Sigmoid colon (tissue), 7 donors: ENCODE results near the gene PTPRD. TPM values are rescaled to one million over a fixed set of nuclear protein-coding genes. Genes with fewer than 3 reads are reported as not detected.

Source experiments
- DNase-seq: peaks from one replicate; pipeline ENCODE4 v3.0.0-alpha.2; 2019
- H3K27ac ChIP-seq, 4 donors: fragments of 200-600 bp; sonication (generic); one replicate each; pipeline ENCODE4 v1.5.1; 2016 to 2019; ENCODE audit warnings: mild to moderate bottlenecking in 1 of 4
- H3K27me3 ChIP-seq, 3 donors: fragments of 200-600 bp; sonication (generic); one replicate each; pipeline ENCODE4 v1.5.1; 2019; ENCODE audit warnings: mild to moderate bottlenecking in 1 of 3
- H3K36me3 ChIP-seq, 4 donors: fragments of 200-600 bp; sonication (generic); one replicate each; pipeline ENCODE4 v1.5.1; 2016 to 2019
- H3K4me1 ChIP-seq, 4 donors: fragments of 200-600 bp; sonication (generic); one replicate each; pipeline ENCODE4 v1.5.1; 2017 to 2019
- H3K4me3 ChIP-seq, 4 donors: fragments of 200-600 bp; sonication (generic); one replicate each; pipeline ENCODE4 v1.5.1; 2017 to 2019; ENCODE audit warnings: mild to moderate bottlenecking in 2 of 4, moderate library complexity in 1 of 4
- H3K9me3 ChIP-seq, 4 donors: fragments of 200-600 bp in 3 of 4; sonication (generic) in 3 of 4; one replicate each; pipeline versions ENCODE4 v1.5.1 to v1.6.1; 2013 to 2019
- CTCF ChIP-seq, 4 experiments: fragments of 450-650 bp in 3 of 4; fragments of 200-600 bp in 1 of 4; IDR thresholded peaks; one replicate each; pipeline ENCODE4 v1.5.1; 2016 to 2019; ENCODE audit warnings: antibody characterized with exemption in 4 of 4, mild to moderate bottlenecking in 3 of 4, moderate library complexity in 2 of 4
- EP300 ChIP-seq, 4 donors: sonication (generic); formaldehyde crosslinking; IDR thresholded peaks; one replicate each; pipeline ENCODE4 v1.6.1; 2017; ENCODE audit warnings: antibody characterized with exemption in 4 of 4
- POLR2A ChIP-seq, 2 donors: fragments of 450-650 bp; IDR thresholded peaks; one replicate each; pipeline ENCODE4 v1.6.1; 2016; ENCODE audit warnings: antibody characterized with exemption in 2 of 2, mild to moderate bottlenecking in 2 of 2, moderate library complexity in 2 of 2
- POLR2AphosphoS5 ChIP-seq, 4 donors: sonication (generic); formaldehyde crosslinking; IDR thresholded peaks; one replicate each; pipeline ENCODE4 v1.6.1; 2017; ENCODE audit warnings: antibody characterized with exemption in 4 of 4
- WGBS, 2 donors: extraction: QIAGEN DNeasy Blood & Tissue Kit; methylation state at CpG; one replicate each; pipeline ENCODE4 v1.1.7; 2013; 5-methylcytosine and 5-hydroxymethylcytosine counted together
- intact Hi-C: fragments of 100-400 bp; cut with DNase I; formaldehyde crosslinking; loops from one replicate; pipeline ENCODE4 v1.15.1; 2023
- polyA plus RNA-seq, 3 donors: library from polyadenylated mRNA; stranded (reverse); fragments of 200-250 nt; gene quantifications; one replicate each; pipeline ENCODE4 v1.2.3, GENCODE V29; 2013
- total RNA-seq, 4 donors: library from RNA; depleted of rRNA; stranded (reverse); fragments of >200 nt; gene quantifications; one replicate each; pipeline ENCODE4 v1.1.0, GENCODE V29; 2016
- donor health status: healthy with polysubstance abuse.
- donor health status: Bipolar disorder and iron deficiency.
- donor health status: healthy.

Gene PTPRD
- total and polyA plus RNA-seq, 7 donors: 1.2 to 18.3 (median 6.3) TPM

DNA sequence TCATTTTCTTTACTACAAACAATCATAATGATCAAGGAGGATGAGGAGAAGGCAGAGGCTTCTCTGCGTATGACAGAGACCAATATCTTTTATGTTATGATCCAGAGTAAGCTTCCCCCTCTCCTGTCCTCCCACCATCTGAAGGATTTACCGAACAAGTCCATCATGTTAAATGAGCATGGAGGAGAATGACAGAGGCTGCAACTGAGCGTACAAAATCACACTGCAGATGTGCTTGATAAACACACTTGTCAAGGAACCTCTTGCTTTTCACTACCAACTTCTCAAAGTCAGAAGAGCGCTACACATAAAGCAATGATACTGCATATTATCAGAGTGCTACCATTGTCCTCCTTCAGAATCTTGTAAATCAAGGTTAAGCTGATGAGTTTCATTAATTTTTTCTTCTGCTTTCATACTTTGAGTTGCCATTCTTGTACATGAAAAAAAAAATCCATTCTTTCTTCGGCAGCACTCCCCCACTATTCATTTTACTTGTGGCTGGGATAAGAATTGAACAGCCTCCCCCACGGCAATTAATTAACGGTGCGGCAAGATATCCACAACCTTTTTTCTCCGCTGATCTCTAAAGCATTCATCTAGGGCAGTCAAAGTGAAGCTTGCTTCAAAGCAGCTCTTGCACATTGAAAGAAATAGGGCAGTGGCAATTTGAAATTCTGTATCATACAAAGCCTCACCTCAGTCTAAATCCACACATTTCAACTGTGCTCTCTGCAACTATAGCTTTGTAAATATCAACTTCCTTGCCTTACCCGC, 2139.4 kb downstream of the PTPRD start:
- H3K4me3 ChIP-seq: no peak overlapping the region
- WGBS, 2 donors: 93 to 97% methylated on average over 10 of the region's 10 CpGs
- H3K27me3 ChIP-seq: no peaks in the 10 kb centered on the region
- no peaks in the 10 kb centered on the region for H3K9me3 ChIP-seq
- TF ChIP-seq POLR2AphosphoS5 (IDR thresholded peaks at IDR 0.05): no peak
- no peak for TF ChIP-seq POLR2A (IDR thresholded peaks at IDR 0.05)
- no peak for TF ChIP-seq EP300 (IDR thresholded peaks at IDR 0.05)
- TF ChIP-seq CTCF (IDR thresholded peaks at IDR 0.05): no peak
- no peaks in the 10 kb centered on the region for H3K36me3 ChIP-seq
- H3K4me1 ChIP-seq: no peaks in the 10 kb centered on the region
- DNase-seq: no peak
- H3K27ac ChIP-seq: no peak overlapping the region
- intact Hi-C loops: no loop called here

DNA sequence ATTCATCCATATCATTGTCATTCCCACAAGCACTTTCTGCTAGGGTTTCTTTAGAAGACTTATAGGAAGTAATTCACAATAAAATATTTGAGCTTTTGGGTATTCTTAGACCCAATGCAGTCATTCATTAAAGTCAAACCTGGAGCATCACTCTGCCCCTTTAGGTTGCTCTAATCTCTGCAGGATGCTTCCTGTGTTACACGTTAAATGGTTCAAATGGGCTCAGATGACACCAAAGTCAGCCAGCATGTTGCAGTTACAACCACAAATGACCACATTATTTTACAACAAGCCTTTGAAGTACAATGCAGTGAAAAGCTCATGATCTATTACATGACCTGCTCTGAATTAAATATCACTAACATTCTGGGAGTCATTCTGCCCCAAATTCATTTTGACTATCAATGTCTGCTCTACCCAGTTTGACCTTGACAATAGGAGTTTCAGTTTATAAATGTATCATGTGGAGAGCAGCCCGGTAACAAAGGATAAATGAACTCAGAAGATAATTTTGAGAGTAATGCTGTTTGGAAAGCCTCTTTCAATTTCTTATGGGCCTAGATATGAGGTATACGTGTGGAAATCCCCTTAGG, 2144.7 kb downstream of the PTPRD start:
- Histone ChIP-seq H3K27me3 (no peaks in the 10 kb centered on the region), H3K36me3 (no peaks in the 10 kb centered on the region), H3K27ac (no peak overlapping the region), H3K4me1 (no peaks in the 10 kb centered on the region), H3K9me3 (no peaks in the 10 kb centered on the region), H3K4me3 (no peak overlapping the region)
- DNase-seq: no peak
- 63 to 84% methylated on average over 3 of the region's 3 CpGs for WGBS, 2 donors
- intact Hi-C loops: no loop called here
- TF ChIP-seq CTCF (IDR thresholded peaks at IDR 0.05) (no peak), EP300 (IDR thresholded peaks at IDR 0.05) (no peak)

DNA sequence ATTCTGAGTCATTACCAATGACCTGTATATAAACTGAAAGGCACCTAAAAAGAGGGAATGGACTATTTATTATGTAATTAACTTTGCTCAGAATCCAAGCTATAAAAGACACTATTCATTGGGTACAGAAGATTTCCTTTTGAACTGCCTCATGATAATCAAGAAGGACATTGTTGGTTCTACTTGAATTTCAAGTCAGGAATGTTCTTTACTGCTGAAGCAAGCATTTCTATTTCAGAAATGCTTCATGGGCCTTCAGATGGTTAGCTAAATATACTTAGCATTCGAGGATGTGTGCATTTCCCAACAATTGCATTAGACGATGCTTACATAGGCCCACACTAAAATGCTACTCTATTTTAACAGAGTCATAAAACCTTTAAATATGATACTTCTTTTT, 2155.0 kb downstream of the PTPRD start:
- no peak for DNase-seq
- no peaks in the 10 kb centered on the region for H3K36me3 ChIP-seq
- no peaks in the 10 kb centered on the region for H3K27me3 ChIP-seq
- TF ChIP-seq CTCF (IDR thresholded peaks at IDR 0.05) (no peak), POLR2A (IDR thresholded peaks at IDR 0.05) (no peak), EP300 (IDR thresholded peaks at IDR 0.05) (no peak), POLR2AphosphoS5 (IDR thresholded peaks at IDR 0.05) (no peak)
- H3K4me3 ChIP-seq: no peak overlapping the region
- intact Hi-C loops: no loop called here
- H3K4me1 ChIP-seq: no peaks in the 10 kb centered on the region
- no peaks in the 10 kb centered on the region for H3K9me3 ChIP-seq
- no peak overlapping the region for H3K27ac ChIP-seq
- 67 to 88% methylated on average over 2 of the region's 2 CpGs for WGBS, 2 donors

GRCh38 chr9:8457055-8457454, 2155.7 kb downstream of the PTPRD start:
- Histone ChIP-seq H3K9me3 (no peaks in the 10 kb centered on the region), H3K4me3 (no peak overlapping the region), H3K4me1 (no peaks in the 10 kb centered on the region), H3K27ac (no peak overlapping the region), H3K27me3 (no peaks in the 10 kb centered on the region), H3K36me3 (no peaks in the 10 kb centered on the region)
- no peak for DNase-seq
- TF ChIP-seq CTCF (IDR thresholded peaks at IDR 0.05): no peak
- TF ChIP-seq POLR2A (IDR thresholded peaks at IDR 0.05): no peak
- TF ChIP-seq EP300 (IDR thresholded peaks at IDR 0.05): no peak
- TF ChIP-seq POLR2AphosphoS5 (IDR thresholded peaks at IDR 0.05): no peak
- intact Hi-C loops: no loop called here
- WGBS, 2 donors: 85 to 92% methylated on average over 5 of the region's 5 CpGs
